Fibroblast of gingiva (primary cell): Measurements from ENCODE around the gene ISYNA1.

Experiments
- DNase-seq: peaks from one replicate; pipeline ENCODE4 v3.0.0-alpha.2; 2011; ENCODE audit warnings: low read depth

Gene ISYNA1

GRCh38 chr19:18392417-18392816, 45.5 kb downstream of the ISYNA1 start:
- DNase-seq, result no peak

DNA sequence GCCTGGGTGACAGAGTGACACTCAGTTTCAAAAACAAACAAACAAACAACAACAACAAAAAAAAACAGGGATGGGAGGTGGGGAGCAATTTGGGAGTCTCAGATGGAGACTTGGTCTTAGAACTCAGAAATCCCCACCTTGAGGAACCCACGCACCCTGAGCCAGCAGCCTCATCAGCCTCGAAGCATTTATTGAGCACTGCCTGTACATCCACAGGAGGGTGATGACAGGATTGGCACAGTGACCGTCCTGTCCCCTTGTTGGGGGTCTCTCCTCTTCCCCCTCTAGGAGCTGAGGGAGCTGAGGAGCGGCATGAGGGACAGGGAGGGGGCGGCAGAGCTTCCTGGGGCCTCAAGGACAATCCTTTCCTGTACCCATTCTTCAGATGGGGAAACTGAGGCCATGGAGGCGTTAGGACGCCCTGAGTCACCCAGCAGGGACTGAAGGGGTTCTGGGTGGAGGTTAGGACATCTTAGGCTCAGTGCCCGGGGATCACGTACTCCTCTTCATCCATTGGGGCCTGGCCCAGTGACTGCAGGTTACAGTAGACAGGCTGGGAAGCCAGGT, 46.3 kb downstream of the ISYNA1 start:
- DNase-seq, result no peak

- DNase-seq, result no peak
Observed at GRCh38 chr19:18390065-18390907, 47.6 kb downstream of the ISYNA1 start.

- DNase-seq, result no peak
Observed at GRCh38 chr19:18389726-18390064, 48.2 kb downstream of the ISYNA1 start.

DNA sequence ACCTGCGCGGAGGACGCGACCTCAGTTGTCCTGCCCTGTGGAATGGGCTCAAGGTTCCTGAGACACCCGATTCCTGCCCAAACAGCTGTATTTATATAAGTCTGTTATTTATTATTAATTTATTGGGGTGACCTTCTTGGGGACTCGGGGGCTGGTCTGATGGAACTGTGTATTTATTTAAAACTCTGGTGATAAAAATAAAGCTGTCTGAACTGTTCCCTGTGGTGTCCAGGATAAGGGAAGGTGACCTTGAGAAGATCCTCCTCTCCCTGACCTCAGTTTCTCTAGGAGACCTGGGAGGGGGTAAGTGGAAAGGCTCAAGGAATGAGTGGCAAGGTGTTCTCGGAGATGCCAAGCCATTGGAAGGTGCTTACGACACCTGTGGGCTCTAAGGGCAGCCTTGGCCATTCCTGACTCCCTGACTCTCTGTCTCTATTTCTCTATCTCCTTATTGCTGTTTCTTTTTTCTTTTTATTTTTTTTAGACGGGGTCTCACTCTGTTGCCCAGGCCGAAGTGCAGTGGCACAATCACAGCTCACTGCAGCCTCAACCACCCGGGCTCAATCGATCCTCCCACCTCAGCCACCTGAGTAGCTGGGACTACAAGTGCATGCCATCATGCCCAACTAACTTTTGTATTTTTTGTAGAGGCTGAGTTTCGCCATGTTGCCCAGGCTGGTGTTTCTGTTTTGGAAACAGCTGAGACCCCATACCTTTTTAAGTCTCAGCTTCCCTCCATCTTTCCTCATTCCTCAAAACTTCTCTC, 48.8 kb downstream of the ISYNA1 start:
- DNase-seq, result no peak

- DNase-seq, result peak; percentile 44
Observed at GRCh38 chr19:18388100-18388959, 49.6 kb downstream of the ISYNA1 start.

GRCh38 chr19:18386543-18387271, 51.2 kb downstream of the ISYNA1 start:
- DNase-seq, result peak; percentile 77

DNA sequence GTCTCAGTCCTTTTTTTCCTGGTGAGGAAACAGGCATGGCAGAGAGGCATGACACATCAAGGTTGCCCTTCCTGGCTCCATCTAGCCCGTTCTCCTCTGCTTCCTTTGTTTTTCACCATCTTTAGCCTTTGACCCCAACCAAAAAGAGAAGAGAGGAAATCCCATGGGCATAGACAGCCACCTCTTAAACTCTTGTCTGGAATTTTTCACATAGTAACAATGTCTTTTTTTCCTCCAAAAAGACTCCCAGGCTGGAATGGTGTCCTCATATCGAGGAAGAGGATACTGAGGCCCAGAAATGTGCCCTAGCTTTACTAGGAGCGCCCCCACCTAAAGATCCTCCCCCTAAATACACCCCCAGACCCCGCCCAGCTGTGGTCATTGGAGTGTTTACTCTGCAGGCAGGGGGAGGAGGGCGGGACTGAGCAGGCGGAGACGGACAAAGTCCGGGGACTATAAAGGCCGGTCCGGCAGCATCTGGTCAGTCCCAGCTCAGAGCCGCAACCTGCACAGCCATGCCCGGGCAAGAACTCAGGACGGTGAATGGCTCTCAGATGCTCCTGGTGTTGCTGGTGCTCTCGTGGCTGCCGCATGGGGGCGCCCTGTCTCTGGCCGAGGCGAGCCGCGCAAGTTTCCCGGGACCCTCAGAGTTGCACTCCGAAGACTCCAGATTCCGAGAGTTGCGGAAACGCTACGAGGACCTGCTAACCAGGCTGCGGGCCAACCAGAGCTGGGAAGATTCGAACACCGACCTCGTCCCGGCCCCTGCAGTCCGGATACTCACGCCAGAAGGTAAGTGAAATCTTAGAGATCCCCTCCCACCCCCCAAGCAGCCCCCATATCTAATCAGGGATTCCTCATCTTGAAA, 52.0 kb downstream of the ISYNA1 start, which contains the start of gene GDF15:
Gene GDF15, plus strand, starts transcription at position 484 of the 868 bp plus-strand sequence. Its CDS starts 32 bp downstream, at position 516.
- DNase-seq, result peak; percentile 88

DNA sequence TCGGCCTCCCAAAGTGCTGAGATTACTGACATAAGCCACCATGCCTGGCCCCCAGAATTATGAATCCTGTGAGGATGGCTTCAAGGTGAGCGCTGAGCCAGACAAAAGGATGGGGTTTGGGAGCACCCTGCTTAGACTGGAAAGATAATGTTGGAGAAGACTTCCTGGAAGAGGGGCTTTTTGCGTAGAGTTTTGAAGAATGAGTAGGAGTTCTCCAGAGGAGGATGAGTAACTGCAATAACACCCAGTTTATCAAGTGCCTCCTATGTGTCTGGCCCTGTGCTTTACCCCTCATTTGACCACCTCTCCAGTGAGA, 52.6 kb downstream of the ISYNA1 start:
- no peak for DNase-seq

- DNase-seq, result no peak
Observed at GRCh38 chr19:18384775-18385174, 53.2 kb downstream of the ISYNA1 start.
